Neural cell (in vitro differentiated cells): ENCODE measurements around the gene SPRYD7. TPM values are rescaled to one million over a fixed set of nuclear protein-coding genes. Genes with fewer than 3 reads are reported as not detected.
"Not testable (repeated sequence)": the region's sequence is repeated elsewhere in the genome, so short reads cannot be mapped to it uniquely, and the experiment has no call there.

Source experiments
- H2AFZ ChIP-seq: fragments of 200-600, 300-800 bp; sonication (generic), shearing (Covaris generic); 2 replicates; pipeline ENCODE4 v1.6.0; 2014; ENCODE audit warnings: low read depth, mild to moderate bottlenecking, antibody characterized with exemption, low read length, moderate library complexity
- H3F3A ChIP-seq: fragments of 200-600 bp; shearing (Covaris generic); 2 replicates; pipeline ENCODE4 v1.6.1; 2016; ENCODE audit warnings: mild to moderate bottlenecking, moderate library complexity, mixed read lengths, antibody characterized with exemption, low read length; ENCODE audit not compliant: insufficient read depth, poor library complexity, severe bottlenecking
- H3K27ac ChIP-seq: fragments of 200-600, 300-800 bp; sonication (generic), shearing (Covaris generic); 2 replicates; pipeline ENCODE4 v1.5.1; 2014; ENCODE audit warnings: mild to moderate bottlenecking, low read length, moderate library complexity
- H3K27me3 ChIP-seq: fragments of 300-800, 200-600 bp; sonication (generic), shearing (Covaris generic); 2 replicates; pipeline ENCODE4 v1.6.0; 2014; ENCODE audit warnings: mild to moderate bottlenecking, low read depth, low read length, moderate library complexity; ENCODE audit not compliant: insufficient read depth
- H3K36me3 ChIP-seq: fragments of 300-800, 200-600 bp; sonication (generic), shearing (Covaris generic); 2 replicates; pipeline ENCODE4 v1.5.1; 2014; ENCODE audit warnings: mild to moderate bottlenecking, antibody characterized with exemption, low read length, moderate library complexity; ENCODE audit not compliant: insufficient read depth
- H3K4me2 ChIP-seq: fragments of 300-800, 200-600 bp; sonication (generic), shearing (Covaris generic); 2 replicates; pipeline ENCODE4 v1.6.0; 2014; ENCODE audit warnings: mild to moderate bottlenecking, low read length
- H3K4me3 ChIP-seq: fragments of 300-800, 200-600 bp; sonication (generic), shearing (Covaris generic); 2 replicates; pipeline ENCODE4 v1.5.1; 2014; ENCODE audit warnings: mild to moderate bottlenecking, low read length, moderate library complexity
- H3K79me2 ChIP-seq: fragments of 200-600 bp; shearing (Covaris generic); replicated peaks from 2 replicates; pipeline ENCODE4 v1.6.0; 2014; ENCODE audit warnings: mild to moderate bottlenecking, low read length, moderate library complexity; ENCODE audit not compliant: insufficient read depth
- H3K9ac ChIP-seq: fragments of 300-800, 200-600 bp; sonication (generic), shearing (Covaris generic); 2 replicates; pipeline ENCODE4 v1.6.1; 2016; ENCODE audit warnings: mild to moderate bottlenecking, low read length, mixed read lengths
- H3K9me2 ChIP-seq: fragments of 200-600 bp; shearing (Covaris generic); 2 replicates; pipeline ENCODE4 v1.6.1; 2016; ENCODE audit warnings: mild to moderate bottlenecking, low read length, mixed read lengths; ENCODE audit not compliant: insufficient read depth
- H3K9me3 ChIP-seq: fragments of 200-600, 300-800 bp; sonication (generic), shearing (Covaris generic); 2 replicates; pipeline ENCODE4 v1.6.1; 2016; ENCODE audit warnings: mild to moderate bottlenecking, mixed run types, low read length, moderate library complexity, mixed read lengths
- H4K20me1 ChIP-seq: fragments of 200-600 bp; shearing (Covaris generic); 2 replicates; pipeline ENCODE4 v1.6.1; 2016; ENCODE audit warnings: mild to moderate bottlenecking, mixed run types; ENCODE audit not compliant: insufficient read depth
- CTCF ChIP-seq: fragments of 450-650 bp; IDR thresholded peaks from 2 replicates; pipeline ENCODE4 v1.5.1; 2014; ENCODE audit warnings: antibody characterized with exemption, mild to moderate bottlenecking, moderate library complexity; ENCODE audit not compliant: poor library complexity, severe bottlenecking
- EP300 ChIP-seq: fragments of 450-650 bp; conservative IDR thresholded peaks from 2 replicates; pipeline ENCODE4 v1.6.1; 2014; ENCODE audit warnings: antibody characterized with exemption, mild to moderate bottlenecking, moderate library complexity; ENCODE audit not compliant: poor library complexity, severe bottlenecking
- EZH2 ChIP-seq: fragments of 200-600, 300-800 bp; shearing (Covaris generic), sonication (generic); IDR thresholded peaks from 2 replicates; pipeline ENCODE4 v1.6.1; 2014; ENCODE audit warnings: antibody characterized with exemption, low read length, borderline replicate concordance, mild to moderate bottlenecking; ENCODE audit not compliant: insufficient read depth, poor library complexity, severe bottlenecking
- MXI1 ChIP-seq: fragments of 450-650 bp; conservative IDR thresholded peaks from 2 replicates; pipeline ENCODE4 v1.6.1; 2014; ENCODE audit warnings: antibody characterized with exemption, mild to moderate bottlenecking; ENCODE audit not compliant: poor library complexity, severe bottlenecking
- POLR2AphosphoS5 ChIP-seq: IDR thresholded peaks from 2 replicates; pipeline ENCODE4 v1.6.1; 2012
- RAD21 ChIP-seq: fragments of 450-650 bp; conservative IDR thresholded peaks from 2 replicates; pipeline ENCODE4 v1.6.1; 2014; ENCODE audit warnings: antibody characterized with exemption, mild to moderate bottlenecking, moderate library complexity
- SMC3 ChIP-seq: fragments of 450-650 bp; conservative IDR thresholded peaks from 2 replicates; pipeline ENCODE4 v1.6.1; 2014; ENCODE audit warnings: antibody characterized with exemption, mild to moderate bottlenecking, moderate library complexity; ENCODE audit not compliant: poor library complexity
- TAF1 ChIP-seq: IDR thresholded peaks from 2 replicates; pipeline ENCODE4 v1.6.1; 2012; ENCODE audit warnings: low read depth
- polyA plus RNA-seq: library from polyadenylated mRNA; depleted of rRNA; stranded (reverse); fragments of >200 nt; gene quantifications from 2 replicates; pipeline ENCODE4 v1.2.3, GENCODE V29; 2014
- TF ChIP-seq, protein P1 (sequence below): IDR thresholded peaks from 2 replicates; pipeline ENCODE4 v1.6.1; 2012; ENCODE audit warnings: borderline replicate concordance

Gene SPRYD7
- polyA plus RNA-seq, 1 donor from 2014 or later: 15.4 TPM

GRCh38 chr13:49953560-49953959 lies 17.4 kb upstream of the SPRYD7 start:
- Histone ChIP-seq H3K9me3 (no peaks in the 10 kb centered on the region), H3F3A (no peaks in the 10 kb centered on the region), H3K36me3 (no peaks in the 10 kb centered on the region), H3K27me3 (no peaks in the 10 kb centered on the region), H3K4me3 (no peak overlapping the region), H4K20me1 (no peaks in the 10 kb centered on the region), H3K9ac (no peak overlapping the region), H2AFZ (no peak overlapping the region), H3K4me2 (no peak overlapping the region), H3K27ac (no peak overlapping the region), H3K79me2 (no peaks in the 10 kb centered on the region), H3K9me2 (no peaks in the 10 kb centered on the region)
- TF ChIP-seq POLR2AphosphoS5: no peak
- TF ChIP-seq SMC3: no peak
- no peak for TF ChIP-seq TAF1
- TF ChIP-seq EP300: no peak
- TF ChIP-seq CTCF: no peak
- no peak for TF ChIP-seq MXI1
- TF ChIP-seq EZH2: no peak
- no peak for TF ChIP-seq RAD21
- TF ChIP-seq, protein P1, sequence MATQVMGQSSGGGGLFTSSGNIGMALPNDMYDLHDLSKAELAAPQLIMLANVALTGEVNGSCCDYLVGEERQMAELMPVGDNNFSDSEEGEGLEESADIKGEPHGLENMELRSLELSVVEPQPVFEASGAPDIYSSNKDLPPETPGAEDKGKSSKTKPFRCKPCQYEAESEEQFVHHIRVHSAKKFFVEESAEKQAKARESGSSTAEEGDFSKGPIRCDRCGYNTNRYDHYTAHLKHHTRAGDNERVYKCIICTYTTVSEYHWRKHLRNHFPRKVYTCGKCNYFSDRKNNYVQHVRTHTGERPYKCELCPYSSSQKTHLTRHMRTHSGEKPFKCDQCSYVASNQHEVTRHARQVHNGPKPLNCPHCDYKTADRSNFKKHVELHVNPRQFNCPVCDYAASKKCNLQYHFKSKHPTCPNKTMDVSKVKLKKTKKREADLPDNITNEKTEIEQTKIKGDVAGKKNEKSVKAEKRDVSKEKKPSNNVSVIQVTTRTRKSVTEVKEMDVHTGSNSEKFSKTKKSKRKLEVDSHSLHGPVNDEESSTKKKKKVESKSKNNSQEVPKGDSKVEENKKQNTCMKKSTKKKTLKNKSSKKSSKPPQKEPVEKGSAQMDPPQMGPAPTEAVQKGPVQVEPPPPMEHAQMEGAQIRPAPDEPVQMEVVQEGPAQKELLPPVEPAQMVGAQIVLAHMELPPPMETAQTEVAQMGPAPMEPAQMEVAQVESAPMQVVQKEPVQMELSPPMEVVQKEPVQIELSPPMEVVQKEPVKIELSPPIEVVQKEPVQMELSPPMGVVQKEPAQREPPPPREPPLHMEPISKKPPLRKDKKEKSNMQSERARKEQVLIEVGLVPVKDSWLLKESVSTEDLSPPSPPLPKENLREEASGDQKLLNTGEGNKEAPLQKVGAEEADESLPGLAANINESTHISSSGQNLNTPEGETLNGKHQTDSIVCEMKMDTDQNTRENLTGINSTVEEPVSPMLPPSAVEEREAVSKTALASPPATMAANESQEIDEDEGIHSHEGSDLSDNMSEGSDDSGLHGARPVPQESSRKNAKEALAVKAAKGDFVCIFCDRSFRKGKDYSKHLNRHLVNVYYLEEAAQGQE: no peak

- no peaks in the 10 kb centered on the region for H4K20me1 ChIP-seq
- no peak overlapping the region for H3K27ac ChIP-seq
- no peaks in the 10 kb centered on the region for H3K9me2 ChIP-seq
- no peak overlapping the region for H3K9ac ChIP-seq
- H3F3A ChIP-seq: no peaks in the 10 kb centered on the region
- H3K79me2 ChIP-seq: no peaks in the 10 kb centered on the region
- no peaks in the 10 kb centered on the region for H3K27me3 ChIP-seq
- H3K36me3 ChIP-seq: no peaks in the 10 kb centered on the region
- no peak overlapping the region for H3K4me2 ChIP-seq
- no peak overlapping the region for H3K4me3 ChIP-seq
- no peak overlapping the region for H2AFZ ChIP-seq
- H3K9me3 ChIP-seq: no peaks in the 10 kb centered on the region
- no peak for TF ChIP-seq CTCF
Measured at GRCh38 chr13:49951754-49952535, 15.8 kb upstream of the SPRYD7 start.

GRCh38 chr13:49948777-49949270 lies 12.7 kb upstream of the SPRYD7 start:
- not testable (repeated sequence) for H3K9me2 ChIP-seq, H4K20me1 ChIP-seq, H3K9ac ChIP-seq, H3K79me2 ChIP-seq, H3K27me3 ChIP-seq, H3K4me2 ChIP-seq, H3K9me3 ChIP-seq, H3K36me3 ChIP-seq, H3K4me3 ChIP-seq, H2AFZ ChIP-seq, H3F3A ChIP-seq, H3K27ac ChIP-seq
